Measurements from ENCODE around the gene CACNA1I.
"Not testable (repeated sequence)": the region's sequence is repeated elsewhere in the genome, so short reads cannot be mapped to it uniquely, and the experiment has no call there.

DNA sequence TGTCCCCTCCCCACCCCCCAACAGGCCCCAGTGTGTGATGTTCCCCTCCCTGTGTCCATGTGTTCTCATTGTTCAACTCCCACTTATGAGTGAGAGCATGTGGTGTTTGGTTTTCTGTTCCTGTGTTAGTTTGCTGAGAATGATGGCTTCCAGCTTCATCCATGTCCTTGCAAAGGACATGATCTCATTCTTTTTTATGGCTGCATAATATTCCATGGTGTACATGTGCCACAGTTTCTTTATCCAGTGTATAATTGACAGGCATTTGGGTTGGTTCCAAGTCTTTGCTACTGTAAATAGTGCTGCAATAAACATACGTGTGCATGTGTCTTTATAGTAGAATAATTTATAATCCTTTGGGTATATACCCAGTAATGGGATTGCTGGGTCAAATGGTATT, 163.5 kb downstream of the CACNA1I start:
- not testable (repeated sequence) for TF ChIP-seq POLR2A (IDR thresholded peaks at IDR 0.05)
- TF ChIP-seq, protein P1, sequence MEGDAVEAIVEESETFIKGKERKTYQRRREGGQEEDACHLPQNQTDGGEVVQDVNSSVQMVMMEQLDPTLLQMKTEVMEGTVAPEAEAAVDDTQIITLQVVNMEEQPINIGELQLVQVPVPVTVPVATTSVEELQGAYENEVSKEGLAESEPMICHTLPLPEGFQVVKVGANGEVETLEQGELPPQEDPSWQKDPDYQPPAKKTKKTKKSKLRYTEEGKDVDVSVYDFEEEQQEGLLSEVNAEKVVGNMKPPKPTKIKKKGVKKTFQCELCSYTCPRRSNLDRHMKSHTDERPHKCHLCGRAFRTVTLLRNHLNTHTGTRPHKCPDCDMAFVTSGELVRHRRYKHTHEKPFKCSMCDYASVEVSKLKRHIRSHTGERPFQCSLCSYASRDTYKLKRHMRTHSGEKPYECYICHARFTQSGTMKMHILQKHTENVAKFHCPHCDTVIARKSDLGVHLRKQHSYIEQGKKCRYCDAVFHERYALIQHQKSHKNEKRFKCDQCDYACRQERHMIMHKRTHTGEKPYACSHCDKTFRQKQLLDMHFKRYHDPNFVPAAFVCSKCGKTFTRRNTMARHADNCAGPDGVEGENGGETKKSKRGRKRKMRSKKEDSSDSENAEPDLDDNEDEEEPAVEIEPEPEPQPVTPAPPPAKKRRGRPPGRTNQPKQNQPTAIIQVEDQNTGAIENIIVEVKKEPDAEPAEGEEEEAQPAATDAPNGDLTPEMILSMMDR (IDR thresholded peaks at IDR 0.05): not testable (repeated sequence)
